Measurements from ENCODE around the gene TBC1D17.

The TBC1D17 gene

DNA sequence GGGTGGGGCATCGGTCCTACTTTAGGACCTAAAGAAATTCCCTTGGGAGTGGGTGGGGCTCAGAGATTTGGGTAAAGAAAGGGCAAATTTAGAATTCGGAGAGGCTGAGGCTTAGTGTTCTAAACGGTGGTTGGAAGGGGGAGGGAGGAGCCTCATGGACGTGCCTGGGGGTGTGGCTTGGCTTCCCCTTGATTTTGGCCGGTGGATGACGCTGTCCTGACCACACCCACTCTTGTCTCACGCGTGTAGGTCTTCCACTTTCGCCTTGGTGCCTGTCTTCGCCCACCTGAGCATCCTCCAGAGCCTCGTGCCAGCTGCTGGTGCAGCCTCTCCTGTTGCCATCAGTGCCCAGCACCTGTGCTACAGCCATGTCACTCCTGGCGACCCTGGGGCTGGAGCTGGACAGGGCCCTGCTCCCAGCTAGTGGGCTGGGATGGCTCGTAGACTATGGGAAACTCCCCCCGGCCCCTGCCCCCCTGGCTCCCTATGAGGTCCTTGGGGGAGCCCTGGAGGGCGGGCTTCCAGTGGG lies 53.0 kb downstream of the TBC1D17 start:
- DNase-seq = peak; percentile 29

DNA sequence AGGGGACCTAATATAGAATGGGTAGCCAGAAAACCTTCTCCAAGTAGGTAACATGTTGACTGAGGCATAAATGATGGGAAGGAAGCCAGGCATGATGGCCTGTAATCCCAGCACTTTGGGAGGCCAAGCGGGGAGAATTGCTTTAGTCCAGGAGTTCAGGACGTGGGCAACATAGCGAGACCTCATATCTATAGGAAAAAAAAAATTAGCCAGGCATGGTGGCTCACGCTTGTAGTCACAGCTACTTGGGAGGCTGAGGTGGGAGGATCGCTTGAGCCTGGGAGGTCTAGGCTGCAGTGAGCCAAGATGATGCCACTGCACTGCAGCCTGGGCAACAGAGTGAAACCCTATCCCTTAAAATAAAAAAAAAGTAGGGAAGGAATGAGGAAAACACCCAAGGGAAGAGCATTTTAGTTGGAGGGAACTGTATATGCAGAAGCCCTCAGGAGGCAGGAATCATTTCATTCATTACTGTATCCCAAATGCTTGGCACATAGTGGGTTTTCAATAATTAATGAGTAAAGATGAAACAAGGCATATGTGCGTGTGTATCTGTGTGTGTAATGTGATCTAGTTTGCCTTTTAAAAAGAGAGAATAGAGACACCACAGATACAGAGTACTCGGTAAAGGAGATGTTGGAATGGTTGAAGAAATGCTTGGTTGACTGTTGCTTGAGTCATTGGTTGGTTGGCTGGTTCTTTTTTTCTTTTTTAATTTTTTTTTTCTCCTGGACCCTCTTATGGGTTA lies 54.0 kb downstream of the TBC1D17 start:
- TF ChIP-seq, protein P1, sequence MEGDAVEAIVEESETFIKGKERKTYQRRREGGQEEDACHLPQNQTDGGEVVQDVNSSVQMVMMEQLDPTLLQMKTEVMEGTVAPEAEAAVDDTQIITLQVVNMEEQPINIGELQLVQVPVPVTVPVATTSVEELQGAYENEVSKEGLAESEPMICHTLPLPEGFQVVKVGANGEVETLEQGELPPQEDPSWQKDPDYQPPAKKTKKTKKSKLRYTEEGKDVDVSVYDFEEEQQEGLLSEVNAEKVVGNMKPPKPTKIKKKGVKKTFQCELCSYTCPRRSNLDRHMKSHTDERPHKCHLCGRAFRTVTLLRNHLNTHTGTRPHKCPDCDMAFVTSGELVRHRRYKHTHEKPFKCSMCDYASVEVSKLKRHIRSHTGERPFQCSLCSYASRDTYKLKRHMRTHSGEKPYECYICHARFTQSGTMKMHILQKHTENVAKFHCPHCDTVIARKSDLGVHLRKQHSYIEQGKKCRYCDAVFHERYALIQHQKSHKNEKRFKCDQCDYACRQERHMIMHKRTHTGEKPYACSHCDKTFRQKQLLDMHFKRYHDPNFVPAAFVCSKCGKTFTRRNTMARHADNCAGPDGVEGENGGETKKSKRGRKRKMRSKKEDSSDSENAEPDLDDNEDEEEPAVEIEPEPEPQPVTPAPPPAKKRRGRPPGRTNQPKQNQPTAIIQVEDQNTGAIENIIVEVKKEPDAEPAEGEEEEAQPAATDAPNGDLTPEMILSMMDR (IDR thresholded peaks at IDR 0.05) = no peak
- Mint-ChIP-seq H3K4me1 (peaks cover 34% of the 10 kb centered on the region), H3K27ac (no peak overlapping the region), H3K36me3 (ENCODE audit: low read depth) (peaks cover 44% of the 10 kb centered on the region), H3K9me3 (peaks cover 3% of the 10 kb centered on the region), H3K27me3 (ENCODE audit: low read depth, poor library complexity) (peaks cover 18% of the 10 kb centered on the region), H3K4me3 (no peak overlapping the region)
- DNase-seq = no peak

More for the DNA sequence above, 53.0 kb downstream of the TBC1D17 start:
- Mint-ChIP-seq H3K27me3 (ENCODE audit: low read depth, poor library complexity) (peaks cover 14% of the 10 kb centered on the region), H3K27ac (peak overlapping the region; percentile 22), H3K4me3 (peak overlapping the region; percentile 94), H3K4me1 (peaks cover 38% of the 10 kb centered on the region), H3K36me3 (ENCODE audit: low read depth) (peaks cover 49% of the 10 kb centered on the region), H3K9me3 (peaks cover 3% of the 10 kb centered on the region)
- TF ChIP-seq, protein P1 (IDR thresholded peaks at IDR 0.05) = no peak

DNA sequence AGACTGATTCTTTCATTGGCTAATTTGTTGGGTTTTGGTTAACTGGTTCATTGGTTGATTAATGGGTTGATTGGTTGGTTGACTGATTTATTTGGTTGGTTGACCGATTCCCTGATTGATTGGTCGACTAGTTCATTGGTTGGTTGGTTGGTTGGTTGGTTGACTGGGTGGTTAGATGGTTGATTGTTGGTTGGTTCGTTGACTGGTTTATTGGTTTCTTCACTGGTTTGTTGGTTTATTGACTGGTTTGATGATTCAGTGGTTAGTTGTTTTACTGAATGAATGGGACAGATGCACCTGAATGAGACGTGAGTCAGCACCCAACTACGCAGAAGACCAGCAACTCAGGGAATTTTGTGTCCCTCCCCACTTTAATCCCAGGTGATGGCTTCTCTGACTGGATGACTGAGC lies 54.5 kb downstream of the TBC1D17 start:
- Mint-ChIP-seq H3K4me3 (no peak overlapping the region), H3K9me3 (peaks cover 3% of the 10 kb centered on the region), H3K36me3 (ENCODE audit: low read depth) (peaks cover 41% of the 10 kb centered on the region), H3K27ac (no peak overlapping the region), H3K27me3 (ENCODE audit: low read depth, poor library complexity) (peaks cover 19% of the 10 kb centered on the region), H3K4me1 (peaks cover 31% of the 10 kb centered on the region)
- TF ChIP-seq, protein P1 (IDR thresholded peaks at IDR 0.05) = no peak
- no peak for DNase-seq

DNA sequence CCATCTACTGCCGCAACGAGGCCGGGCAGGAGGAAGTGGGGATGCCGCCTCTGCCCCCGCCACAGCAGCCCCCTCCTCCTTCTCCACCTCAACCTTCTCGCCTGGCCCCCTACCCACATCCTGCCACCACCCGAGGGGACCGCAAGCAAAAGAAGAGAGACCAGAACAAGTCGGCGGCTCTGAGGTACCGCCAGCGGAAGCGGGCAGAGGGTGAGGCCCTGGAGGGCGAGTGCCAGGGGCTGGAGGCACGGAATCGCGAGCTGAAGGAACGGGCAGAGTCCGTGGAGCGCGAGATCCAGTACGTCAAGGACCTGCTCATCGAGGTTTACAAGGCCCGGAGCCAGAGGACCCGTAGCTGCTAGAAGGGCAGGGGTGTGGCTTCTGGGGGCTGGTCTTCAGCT lies 55.2 kb downstream of the TBC1D17 start:
- Mint-ChIP-seq H3K4me3 (no peak overlapping the region), H3K9me3 (peaks cover 3% of the 10 kb centered on the region)
- DNase-seq = no peak

DNA sequence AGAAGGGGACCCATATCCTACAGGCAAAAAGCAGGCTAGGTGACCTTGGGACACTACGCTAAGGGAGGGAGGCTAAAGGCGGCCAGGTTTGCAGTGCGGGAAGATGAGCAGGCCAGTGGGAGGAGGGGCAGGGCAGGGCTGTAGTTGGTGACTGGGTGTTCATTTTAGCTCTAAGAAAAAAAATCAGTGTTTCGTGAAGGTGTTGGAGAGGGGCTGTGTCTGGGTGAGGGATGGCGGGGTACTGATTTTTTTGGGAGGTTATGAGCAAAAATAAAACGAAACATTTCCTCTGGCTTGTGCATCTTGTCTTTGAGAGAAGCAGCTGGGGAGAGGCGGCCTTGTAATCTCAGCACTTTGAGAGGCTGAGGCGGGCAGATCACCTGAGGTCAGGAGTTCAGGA lies 56.1 kb downstream of the TBC1D17 start:
- TF ChIP-seq, protein P1 (IDR thresholded peaks at IDR 0.05) = no peak
- peaks cover 15% of the 10 kb centered on the region for H3K4me1 Mint-ChIP-seq
- peaks cover 26% of the 10 kb centered on the region for H3K27me3 Mint-ChIP-seq (ENCODE audit: low read depth, poor library complexity)
- peak overlapping the region; percentile 77 for H3K27ac Mint-ChIP-seq
- peaks cover 3% of the 10 kb centered on the region for H3K9me3 Mint-ChIP-seq
- H3K36me3 Mint-ChIP-seq (ENCODE audit: low read depth) = peaks cover 32% of the 10 kb centered on the region
- no peak for DNase-seq
- no peak overlapping the region for H3K4me3 Mint-ChIP-seq

More for the DNA sequence above, 55.2 kb downstream of the TBC1D17 start:
- no peak overlapping the region for H3K27ac Mint-ChIP-seq
- TF ChIP-seq, protein P1 (IDR thresholded peaks at IDR 0.05) = no peak
- peaks cover 34% of the 10 kb centered on the region for H3K36me3 Mint-ChIP-seq (ENCODE audit: low read depth)
- H3K4me1 Mint-ChIP-seq = peaks cover 25% of the 10 kb centered on the region
- peaks cover 22% of the 10 kb centered on the region for H3K27me3 Mint-ChIP-seq (ENCODE audit: low read depth, poor library complexity)

Measured in nephron progenitor cell (in vitro differentiated cells).